H9 (cell line): ENCODE results near the gene ANKRD34A. TPM values are rescaled to one million over a fixed set of nuclear protein-coding genes. Genes with fewer than 3 reads are reported as not detected.

ENCODE experiments used
- DNase-seq: peaks from one replicate; pipeline ENCODE4 v3.0.0-alpha.2; 2017
- H2AFZ ChIP-seq: one replicate; pipeline ENCODE4 v1.6.1; 2013; ENCODE audit warnings: mild to moderate bottlenecking, low read length, control low read depth, moderate library complexity
- H2AK5ac ChIP-seq: 2 replicates; pipeline ENCODE4 v1.6.1; 2013; ENCODE audit warnings: low read length, control low read depth, mixed read lengths; ENCODE audit not compliant: insufficient read length
- H2BK120ac ChIP-seq: one replicate; pipeline ENCODE4 v1.6.1; 2013; ENCODE audit warnings: low read depth, mild to moderate bottlenecking, low read length, control low read depth, inconsistent platforms; ENCODE audit not compliant: poor library complexity, severe bottlenecking
- H2BK12ac ChIP-seq: 2 replicates; pipeline ENCODE4 v1.6.1; 2013; ENCODE audit warnings: low read length, control low read depth, mixed read lengths, low read depth; ENCODE audit not compliant: insufficient read length
- H2BK15ac ChIP-seq: 2 replicates; pipeline ENCODE4 v1.6.1; 2013; ENCODE audit warnings: low read depth, low read length, control low read depth
- H2BK20ac ChIP-seq: one replicate; pipeline ENCODE4 v1.6.1; 2013; ENCODE audit warnings: low read depth, mild to moderate bottlenecking, low read length, control low read depth, inconsistent platforms; ENCODE audit not compliant: poor library complexity, severe bottlenecking
- H2BK5ac ChIP-seq: 2 replicates; pipeline ENCODE4 v1.6.1; 2013; ENCODE audit warnings: low read length, control low read depth, mixed read lengths; ENCODE audit not compliant: insufficient read length
- H3K14ac ChIP-seq: 2 replicates; pipeline ENCODE4 v1.6.1; 2013; ENCODE audit warnings: low read length, control low read depth; ENCODE audit not compliant: insufficient read depth
- H3K18ac ChIP-seq: 2 replicates; pipeline ENCODE4 v1.6.1; 2013; ENCODE audit warnings: low read depth, mild to moderate bottlenecking, mixed read lengths, low read length, control low read depth; ENCODE audit not compliant: insufficient read length
- H3K23ac ChIP-seq: 2 replicates; pipeline ENCODE4 v1.6.1; 2013; ENCODE audit warnings: low read length, control low read depth, mixed read lengths, low read depth; ENCODE audit not compliant: insufficient read length
- H3K23me2 ChIP-seq: 2 replicates; pipeline ENCODE4 v1.6.1; 2013; ENCODE audit warnings: low read depth, mild to moderate bottlenecking, mixed read lengths, low read length, control low read depth; ENCODE audit not compliant: insufficient read length, poor library complexity, severe bottlenecking
- H3K27ac ChIP-seq: 2 replicates; pipeline ENCODE4 v1.5.1; 2013; ENCODE audit warnings: low read length, control low read depth, mixed read lengths, low read depth; ENCODE audit not compliant: insufficient read length
- H3K27me3 ChIP-seq: 2 replicates; pipeline ENCODE4 v1.6.1; 2013; ENCODE audit warnings: low read length, control low read depth, inconsistent platforms; ENCODE audit not compliant: insufficient read depth
- H3K4ac ChIP-seq: 2 replicates; pipeline ENCODE4 v1.6.1; 2013; ENCODE audit warnings: low read depth, mild to moderate bottlenecking, control low read depth, inconsistent platforms, low read length, moderate library complexity
- H3K4me1 ChIP-seq: 2 replicates; pipeline ENCODE4 v1.6.1; 2013; ENCODE audit warnings: low read length, control low read depth, inconsistent platforms; ENCODE audit not compliant: insufficient read depth
- H3K4me2 ChIP-seq: 2 replicates; pipeline ENCODE4 v1.6.1; 2013; ENCODE audit warnings: low read length, control low read depth, mixed read lengths; ENCODE audit not compliant: insufficient read length, insufficient read depth
- H3K56ac ChIP-seq: 2 replicates; pipeline ENCODE4 v1.6.1; 2013; ENCODE audit warnings: low read depth, mild to moderate bottlenecking, mixed read lengths, low read length, control low read depth; ENCODE audit not compliant: insufficient read length
- H3K79me1 ChIP-seq: 2 replicates; pipeline ENCODE4 v1.6.1; 2013; ENCODE audit warnings: low read depth, mild to moderate bottlenecking, moderate library complexity, low read length, control low read depth, inconsistent platforms; ENCODE audit not compliant: insufficient read depth, poor library complexity, severe bottlenecking
- H3K79me2 ChIP-seq: 2 replicates; pipeline ENCODE4 v1.6.1; 2013; ENCODE audit warnings: low read length, control low read depth, inconsistent platforms; ENCODE audit not compliant: insufficient read depth
- H3K9ac ChIP-seq: 2 replicates; pipeline ENCODE4 v1.6.1; 2013; ENCODE audit warnings: low read length, control low read depth, mixed read lengths; ENCODE audit not compliant: insufficient read length; ENCODE audit errors: extremely low read depth
- H3K9me3 ChIP-seq: one replicate; pipeline ENCODE4 v1.6.1; 2013; ENCODE audit warnings: low read depth, low read length, inconsistent platforms; ENCODE audit not compliant: control insufficient read depth
- H3T11ph ChIP-seq: one replicate; pipeline ENCODE4 v1.6.1; 2013; ENCODE audit warnings: mild to moderate bottlenecking, low read length, control low read depth, inconsistent platforms
- H4K20me1 ChIP-seq: one replicate; pipeline ENCODE4 v1.6.1; 2013; ENCODE audit not compliant: control insufficient read depth, insufficient read length, insufficient read depth
- H4K5ac ChIP-seq: 2 replicates; pipeline ENCODE4 v1.6.1; 2013; ENCODE audit warnings: low read depth, mild to moderate bottlenecking, mixed read lengths, low read length, control low read depth; ENCODE audit not compliant: insufficient read length
- H4K8ac ChIP-seq: replicated peaks from 2 replicates; pipeline ENCODE4 v1.6.1; 2013; ENCODE audit warnings: low read length, control low read depth, mixed read lengths, low read depth; ENCODE audit not compliant: insufficient read length
- H4K91ac ChIP-seq: 2 replicates; pipeline ENCODE4 v1.6.1; 2013; ENCODE audit warnings: low read depth, mild to moderate bottlenecking, moderate library complexity, mixed read lengths, low read length, control low read depth; ENCODE audit not compliant: insufficient read length
- H3K27ac Mint-ChIP-seq, 3 experiments: 2 replicates in 2 of 3; 3 replicates in 1 of 3; pipeline ENCODE4 v1.8.0; 2020 to 2021; ENCODE audit warnings: mixed read lengths in 3 of 3, mild to moderate bottlenecking in 1 of 3, moderate library complexity in 1 of 3
- H3K27me3 Mint-ChIP-seq: 2 replicates; pipeline ENCODE4 v1.8.0; 2021; ENCODE audit warnings: low read depth, mild to moderate bottlenecking, moderate library complexity, mixed read lengths
- H3K36me3 Mint-ChIP-seq, 3 experiments: 2 replicates in 2 of 3; 3 replicates in 1 of 3; pipeline ENCODE4 v1.8.0; 2020 to 2021; ENCODE audit warnings: low read depth in 3 of 3, mixed read lengths in 3 of 3; ENCODE audit not compliant: insufficient read depth in 1 of 3
- H3K4me1 Mint-ChIP-seq, 2 experiments: 2 replicates each; pipeline ENCODE4 v1.8.0; 2020; ENCODE audit warnings: mixed read lengths in 2 of 2
- H3K4me3 Mint-ChIP-seq, 2 experiments: 2 replicates in 1 of 2; 3 replicates in 1 of 2; pipeline ENCODE4 v1.8.0; 2020 to 2021; ENCODE audit warnings: mild to moderate bottlenecking in 2 of 2, mixed read lengths in 2 of 2, moderate library complexity in 1 of 2
- H3K9me3 Mint-ChIP-seq, 2 experiments: 2 replicates in 1 of 2; 3 replicates in 1 of 2; pipeline ENCODE4 v1.8.0; 2020; ENCODE audit warnings: mild to moderate bottlenecking in 2 of 2, mixed read lengths in 2 of 2, moderate library complexity in 1 of 2
- WGBS: extraction: QIAGEN DNeasy Blood & Tissue Kit; methylation state at CpG from one replicate; pipeline ENCODE4 v1.1.7; 2013; ENCODE audit warnings: missing lambda C conversion rate, low lambda C conversion rate, mixed read lengths; ENCODE audit not compliant: insufficient read length; ENCODE audit errors: extremely low coverage; 5-methylcytosine and 5-hydroxymethylcytosine counted together
- total RNA-seq: library from RNA; stranded (reverse); gene quantifications from 2 replicates; pipeline ENCODE4 v1.2.1, GENCODE V29; 2021
- TF ChIP-seq, protein P1 (sequence below): fragments of 200-600 bp; sonication (generic); conservative IDR thresholded peaks from 3 replicates; pipeline ENCODE4 v1.8.0; 2021; ENCODE audit warnings: antibody characterized with exemption, mild to moderate bottlenecking

ANKRD34A gene
- total RNA-seq, 1 experiment from 2014 or later = 0.39 TPM

DNA sequence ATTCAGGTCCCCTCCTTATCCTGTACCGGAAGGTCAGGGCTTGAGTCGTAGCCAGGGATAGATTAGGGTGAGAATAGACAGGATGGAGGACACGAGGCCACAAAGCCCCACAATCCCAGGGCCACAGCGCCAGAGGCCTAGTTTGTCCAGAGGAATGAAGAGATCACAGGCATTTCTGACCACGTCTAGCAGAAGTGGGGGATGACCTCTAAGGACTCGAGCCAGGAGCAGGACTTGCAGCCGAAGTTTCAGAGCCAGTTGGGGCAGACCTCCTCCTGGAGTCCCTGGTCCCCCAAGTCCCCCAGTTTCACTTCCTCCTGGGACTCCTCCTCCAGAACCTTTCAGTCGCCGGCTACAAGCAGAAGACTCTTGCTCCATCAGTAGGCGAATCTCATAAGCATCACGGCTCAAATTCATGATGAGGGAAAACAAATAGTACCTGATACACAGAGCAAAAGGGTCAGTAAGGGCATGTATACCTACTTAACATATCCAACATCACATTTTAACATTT lies 52.2 kb downstream of the ANKRD34A start:
- Histone ChIP-seq H2BK20ac (no peak overlapping the region), H3K9me3 (no peaks in the 10 kb centered on the region), H2BK15ac (no peak overlapping the region), H3T11ph (no peak overlapping the region), H3K4me1 (no peaks in the 10 kb centered on the region), H2BK5ac (no peak overlapping the region), H2BK120ac (no peak overlapping the region), H4K5ac (no peak overlapping the region), H4K8ac (no peak overlapping the region), H3K27ac (no peak overlapping the region), H3K23me2 (no peaks in the 10 kb centered on the region), H3K56ac (no peak overlapping the region), H3K14ac (no peak overlapping the region), H3K4me2 (no peak overlapping the region), H2BK12ac (no peak overlapping the region), H3K27me3 (no peaks in the 10 kb centered on the region), H3K79me2 (no peaks in the 10 kb centered on the region), H2AK5ac (no peak overlapping the region), H4K91ac (no peak overlapping the region), H3K18ac (no peak overlapping the region), H4K20me1 (no peaks in the 10 kb centered on the region), H3K4ac (no peak overlapping the region), H2AFZ (no peak overlapping the region), H3K9ac (no peak overlapping the region), H3K79me1 (no peaks in the 10 kb centered on the region), H3K23ac (no peak overlapping the region)
- TF ChIP-seq, protein P1, sequence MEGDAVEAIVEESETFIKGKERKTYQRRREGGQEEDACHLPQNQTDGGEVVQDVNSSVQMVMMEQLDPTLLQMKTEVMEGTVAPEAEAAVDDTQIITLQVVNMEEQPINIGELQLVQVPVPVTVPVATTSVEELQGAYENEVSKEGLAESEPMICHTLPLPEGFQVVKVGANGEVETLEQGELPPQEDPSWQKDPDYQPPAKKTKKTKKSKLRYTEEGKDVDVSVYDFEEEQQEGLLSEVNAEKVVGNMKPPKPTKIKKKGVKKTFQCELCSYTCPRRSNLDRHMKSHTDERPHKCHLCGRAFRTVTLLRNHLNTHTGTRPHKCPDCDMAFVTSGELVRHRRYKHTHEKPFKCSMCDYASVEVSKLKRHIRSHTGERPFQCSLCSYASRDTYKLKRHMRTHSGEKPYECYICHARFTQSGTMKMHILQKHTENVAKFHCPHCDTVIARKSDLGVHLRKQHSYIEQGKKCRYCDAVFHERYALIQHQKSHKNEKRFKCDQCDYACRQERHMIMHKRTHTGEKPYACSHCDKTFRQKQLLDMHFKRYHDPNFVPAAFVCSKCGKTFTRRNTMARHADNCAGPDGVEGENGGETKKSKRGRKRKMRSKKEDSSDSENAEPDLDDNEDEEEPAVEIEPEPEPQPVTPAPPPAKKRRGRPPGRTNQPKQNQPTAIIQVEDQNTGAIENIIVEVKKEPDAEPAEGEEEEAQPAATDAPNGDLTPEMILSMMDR = no peak
- H3K4me1 Mint-ChIP-seq = peaks cover 7% of the 10 kb centered on the region in 2 experiments
- no peak overlapping the region for H3K27ac Mint-ChIP-seq
- no CpG with 5 or more reads among the region's 11 CpGs for WGBS
- H3K27me3 Mint-ChIP-seq = peaks cover 8% of the 10 kb centered on the region
- H3K36me3 Mint-ChIP-seq = peaks cover 0 to 8% (median 5%) of the 10 kb centered on the region in 3 experiments; a peak in 5 of 7 replicates
- no peak overlapping the region for H3K4me3 Mint-ChIP-seq
- no peaks in the 10 kb centered on the region for H3K9me3 Mint-ChIP-seq
- no peak for DNase-seq

Other genes with a start within 250 kb of the ANKRD34A start
- not detected in 2 replicates for gene CD160, start 245.1 kb downstream of the ANKRD34A start, total RNA-seq
- 10.8 and 11.0 TPM in 2 replicates for gene RNF115, start 140.5 kb downstream of the ANKRD34A start, total RNA-seq
- gene POLR3C, start 140.4 kb downstream of the ANKRD34A start, total RNA-seq = 33.4 and 37.2 TPM in 2 replicates
- gene NUDT17, start 118.9 kb downstream of the ANKRD34A start, total RNA-seq = 3.0 and 4.0 TPM in 2 replicates
- gene PIAS3, start 105.5 kb downstream of the ANKRD34A start, total RNA-seq = 33.9 TPM in 2 replicates
- gene ANKRD35, start 78.7 kb downstream of the ANKRD34A start, total RNA-seq = 0.18 and 0.28 TPM in 2 replicates
- gene ITGA10, start 54.5 kb downstream of the ANKRD34A start, total RNA-seq = 0.04 and 0.09 TPM in 2 replicates
- 11.2 and 13.7 TPM in 2 replicates for gene PEX11B, start 45.9 kb downstream of the ANKRD34A start, total RNA-seq
- gene RBM8A, start 37.1 kb downstream of the ANKRD34A start, total RNA-seq = 298 and 306 TPM in 2 replicates
- gene LIX1L, start 6.6 kb downstream of the ANKRD34A start, total RNA-seq = 5.9 TPM in 2 replicates
- gene POLR3GL, start 115 bp upstream of the ANKRD34A start, total RNA-seq = 6.0 and 7.9 TPM in 2 replicates
- gene TXNIP, start 32.0 kb upstream of the ANKRD34A start, total RNA-seq = 20.8 and 23.2 TPM in 2 replicates
- not detected in 2 replicates for gene HJV, start 57.2 kb upstream of the ANKRD34A start, total RNA-seq
- 0.35 and 0.50 TPM in 2 replicates for gene NBPF10, start 180.2 kb upstream of the ANKRD34A start, total RNA-seq